H1 (cell line): ENCODE measurements around the gene BASP1. TPM values are rescaled to one million over a fixed set of nuclear protein-coding genes. Genes with fewer than 3 reads are reported as not detected.

Source experiments
- CTCF ChIA-PET: fragments of 300-600 bp; sonication (Branson Sonifier 250); formaldehyde crosslinking; loops from one replicate; lab custom pipeline; 2021; ENCODE audit not compliant: partially characterized antibody; lab: Charles Lee
- POLR2A ChIA-PET: fragments of 300-600 bp; sonication (Branson Sonifier 250); formaldehyde crosslinking; loops from one replicate; lab custom pipeline; 2021; ENCODE audit warnings: inconsistent platforms; ENCODE audit not compliant: partially characterized antibody; lab: Charles Lee
- DNase-seq, 2 experiments: peaks; one replicate each; pipeline versions ENCODE4 v3.0.0 to v3.0.0-alpha.2; 2010 to 2022; ENCODE audit warnings: low spot score in 2 of 2, low read depth in 1 of 2, mixed read lengths in 1 of 2
- FAIRE-seq: peaks from 2 replicates; lab custom pipeline; 2011; peaks lifted over from hg19 to GRCh38; lab: Jason Lieb, UNC
- H2AFZ ChIP-seq: 2 replicates; pipeline ENCODE4 v1.8.1; 2012; ENCODE audit warnings: low read length, inconsistent platforms
- H2AK5ac ChIP-seq: 2 replicates; pipeline ENCODE4 v1.6.1; 2013; ENCODE audit warnings: low read depth, low read length
- H2BK120ac ChIP-seq: replicated peaks from 2 replicates; pipeline ENCODE3; 2013; ENCODE audit warnings: low read depth, low read length, inconsistent platforms
- H2BK12ac ChIP-seq: 2 replicates; pipeline ENCODE4 v1.6.1; 2013; ENCODE audit warnings: low read depth, low read length
- H2BK15ac ChIP-seq: 2 replicates; pipeline ENCODE4 v1.6.1; 2013; ENCODE audit warnings: low read length
- H2BK20ac ChIP-seq: 2 replicates; pipeline ENCODE4 v1.6.1; 2013; ENCODE audit warnings: low read length
- H2BK5ac ChIP-seq: 2 replicates; pipeline ENCODE4 v1.6.1; 2013; ENCODE audit warnings: low read depth, low read length
- H3K14ac ChIP-seq: 2 replicates; pipeline ENCODE4 v1.6.1; 2013; ENCODE audit warnings: inconsistent platforms; ENCODE audit not compliant: insufficient read length
- H3K18ac ChIP-seq: 2 replicates; pipeline ENCODE4 v1.6.1; 2013; ENCODE audit warnings: low read length; ENCODE audit errors: extremely low read depth
- H3K23ac ChIP-seq: 2 replicates; pipeline ENCODE4 v1.6.1; 2013; ENCODE audit warnings: inconsistent platforms; ENCODE audit not compliant: insufficient read length
- H3K23me2 ChIP-seq: 2 replicates; pipeline ENCODE4 v1.6.1; 2013; ENCODE audit warnings: low read depth, low read length
- H3K27ac ChIP-seq: 2 replicates; pipeline ENCODE4 v1.6.1; 2011; ENCODE audit warnings: low read depth, low read length, inconsistent platforms
- H3K27me3 ChIP-seq, 4 experiments: replicated peaks in 1 of 4; 1 replicate in 1 of 4; 2 replicates in 3 of 4; pipeline versions ENCODE4 v1.6.1 to v1.8.1; 2011 to 2013; ENCODE audit warnings: low read length in 3 of 4, mild to moderate bottlenecking in 3 of 4, inconsistent platforms in 2 of 4, mixed read lengths in 2 of 4, moderate library complexity in 1 of 4; ENCODE audit not compliant: control insufficient read depth in 3 of 4, insufficient read depth in 3 of 4; ENCODE audit errors: extremely low read depth in 1 of 4
- H3K36me3 ChIP-seq, 4 experiments: 2 replicates each; pipeline versions ENCODE4 v1.6.1 to v1.8.1; 2011 to 2013; ENCODE audit warnings: mild to moderate bottlenecking in 4 of 4, low read length in 3 of 4, moderate library complexity in 2 of 4, control low read depth in 1 of 4, inconsistent platforms in 1 of 4; ENCODE audit not compliant: insufficient read depth in 4 of 4, control insufficient read depth in 2 of 4
- H3K4ac ChIP-seq: replicated peaks from 2 replicates; pipeline ENCODE3; 2013; ENCODE audit warnings: low read length, low read depth, mixed read lengths, inconsistent platforms; ENCODE audit not compliant: insufficient read length
- H3K4me1 ChIP-seq, 4 experiments: replicated peaks in 1 of 4; 1 replicate in 1 of 4; 2 replicates in 3 of 4; pipeline versions ENCODE4 v1.6.1 to v1.8.1; 2011 to 2013; ENCODE audit warnings: low read length in 3 of 4, inconsistent platforms in 2 of 4, mixed read lengths in 1 of 4; ENCODE audit not compliant: insufficient read depth in 4 of 4, control insufficient read depth in 3 of 4
- H3K4me2 ChIP-seq, 2 experiments: 2 replicates each; pipeline versions ENCODE4 v1.6.1 to v1.8.1; 2011 to 2013; ENCODE audit warnings: low read depth in 2 of 2, low read length in 2 of 2, control low read depth in 1 of 2, inconsistent platforms in 1 of 2, mild to moderate bottlenecking in 1 of 2; ENCODE audit not compliant: insufficient read depth in 1 of 2
- H3K4me3 ChIP-seq, 4 experiments: fragments of 200-600, 300-600 bp in 1 of 4; sonication (generic), shearing (Covaris generic), sonication (Bioruptor Twin) in 1 of 4; 2 replicates each; pipeline versions ENCODE4 v1.5.1 to v1.8.1; 2011 to 2016; ENCODE audit warnings: low read length in 4 of 4, low read depth in 3 of 4, control low read depth in 2 of 4, inconsistent platforms in 2 of 4, mild to moderate bottlenecking in 2 of 4, mixed read lengths in 1 of 4, moderate library complexity in 1 of 4; ENCODE audit not compliant: insufficient read depth in 2 of 4; ENCODE audit errors: extremely low read depth in 1 of 4
- H3K56ac ChIP-seq: replicated peaks from 2 replicates; pipeline ENCODE3; 2013; ENCODE audit warnings: low read depth, mild to moderate bottlenecking, mixed read lengths, low read length, inconsistent platforms; ENCODE audit not compliant: insufficient read length
- H3K79me1 ChIP-seq: 2 replicates; pipeline ENCODE4 v1.6.1; 2013; ENCODE audit warnings: low read depth, low read length, control low read depth
- H3K79me2 ChIP-seq, 2 experiments: 2 replicates each; pipeline versions ENCODE4 v1.6.1 to v1.8.1; 2012 to 2013; ENCODE audit warnings: low read length in 2 of 2, mild to moderate bottlenecking in 2 of 2, inconsistent platforms in 1 of 2; ENCODE audit not compliant: insufficient read depth in 2 of 2, control insufficient read depth in 1 of 2
- H3K9ac ChIP-seq, 4 experiments: replicated peaks in 1 of 4; 1 replicate in 1 of 4; 2 replicates in 3 of 4; pipeline versions ENCODE4 v1.6.1 to v1.8.1; 2011 to 2013; ENCODE audit warnings: low read depth in 3 of 4, low read length in 3 of 4, control low read depth in 2 of 4, mild to moderate bottlenecking in 2 of 4, moderate library complexity in 2 of 4, inconsistent platforms in 1 of 4; ENCODE audit errors: extremely low read depth in 1 of 4
- H3K9me3 ChIP-seq, 2 experiments: 2 replicates each; pipeline versions ENCODE4 v1.6.1 to v1.8.1; 2012 to 2013; ENCODE audit warnings: mild to moderate bottlenecking in 2 of 2, moderate library complexity in 2 of 2, control low read depth in 1 of 2, inconsistent platforms in 1 of 2, low read depth in 1 of 2, low read length in 1 of 2, mixed read lengths in 1 of 2; ENCODE audit not compliant: insufficient read depth in 2 of 2
- H4K20me1 ChIP-seq, 2 experiments: replicated peaks in 1 of 2; 2 replicates each; pipeline versions ENCODE3 to v1.8.1; 2011 to 2013; ENCODE audit warnings: inconsistent platforms in 2 of 2, low read length in 2 of 2, mild to moderate bottlenecking in 1 of 2; ENCODE audit not compliant: insufficient read depth in 2 of 2, control insufficient read depth in 1 of 2
- H4K5ac ChIP-seq: 2 replicates; pipeline ENCODE4 v1.6.1; 2013; ENCODE audit warnings: low read length, low read depth, mixed read lengths, inconsistent platforms; ENCODE audit not compliant: insufficient read length
- H4K8ac ChIP-seq: 2 replicates; pipeline ENCODE4 v1.8.0; 2013; ENCODE audit warnings: mild to moderate bottlenecking, moderate library complexity, low read length, inconsistent platforms; ENCODE audit not compliant: insufficient read depth; ENCODE audit errors: extremely low read depth
- H4K91ac ChIP-seq: replicated peaks from 2 replicates; pipeline ENCODE3; 2013; ENCODE audit warnings: low read length, mixed read lengths, inconsistent platforms; ENCODE audit not compliant: insufficient read length
- RXRA ChIP-seq: IDR thresholded peaks from 2 replicates; pipeline ENCODE4 v1.6.1; 2011; ENCODE audit warnings: low read depth, mild to moderate bottlenecking, low read length, moderate library complexity; ENCODE audit not compliant: insufficient read depth
- WGBS, 2 experiments: shearing (Covaris generic) in 1 of 2; methylation state at CpG; one replicate each; pipeline versions ENCODE4 v1.1.6 to v1.1.7; 2013 to 2015; ENCODE audit warnings: low lambda C conversion rate in 2 of 2, mixed read lengths in 2 of 2, inconsistent platforms in 1 of 2, low coverage in 1 of 2, missing lambda C conversion rate in 1 of 2; ENCODE audit not compliant: insufficient replicate concordance in 2 of 2, insufficient coverage in 1 of 2, insufficient read length in 1 of 2; ENCODE audit errors: extremely low coverage in 1 of 2, missing lambda C conversion rate in 1 of 2; 5-methylcytosine and 5-hydroxymethylcytosine counted together
- polyA plus RNA-seq, 7 experiments: library from polyadenylated mRNA; depleted of rRNA in 3 of 7; stranded (reverse) in 5 of 7; unstranded in 2 of 7; fragments of >200 nt in 5 of 7; fragments of 200-250 nt in 2 of 7; gene quantifications; 1 replicate in 5 of 7; 2 replicates in 1 of 7; 4 replicates in 1 of 7; pipeline versions ENCODE4 v1.2.1 to v1.2.3, GENCODE V29; 2011 to 2013; ENCODE audit warnings: missing spikeins in 2 of 7, mixed read lengths in 2 of 7
- total RNA-seq: library from RNA; stranded (reverse); fragmentation: NEBNext Ultra II Directional; extraction: Animal tissue kit (Norgen Biotek cat#: 25700); gene quantifications from 2 replicates; pipeline ENCODE4 v1.2.1, GENCODE V29; 2021

The BASP1 gene
- total and polyA plus RNA-seq, 2 of the 8 experiments (the other 6 are each of a cell fraction or from before 2014, with no cell fraction given), result 95.2 to 104 TPM

DNA sequence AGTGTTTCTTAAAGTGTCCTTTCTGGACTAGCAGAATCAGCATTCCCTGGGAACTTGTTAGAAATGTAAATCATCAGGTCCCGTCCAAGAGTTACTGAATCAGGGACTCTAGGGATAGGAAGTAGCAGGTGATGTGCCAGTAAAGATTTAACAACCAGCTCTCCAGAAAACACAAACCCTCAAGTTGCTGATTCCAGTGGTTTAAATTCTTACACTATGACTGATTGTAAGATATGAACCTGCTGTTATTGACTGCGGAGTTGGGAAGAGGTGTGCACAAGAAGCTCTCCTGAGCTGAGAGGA is 39.1 kb upstream of the BASP1 start:
- H3K56ac ChIP-seq, result no peak overlapping the region
- H3K79me2 ChIP-seq, result no peaks in the 10 kb centered on the region
- ChIA-PET POLR2A (no interaction called here), CTCF (interaction anchor here (0.9 to 4.0 kb wide), 3 partner anchors 12 to 210 kb away, joined by 3 to 19 read pairs (median 5); no protein-coding TSS in a partner anchor)
- H3K23me2 ChIP-seq, result no peaks in the 10 kb centered on the region
- WGBS, 2 experiments, result 85% methylated on average over 2 of the region's 2 CpGs; no CpG with 5 or more reads in 1 of the 2 experiments
- no peaks in the 10 kb centered on the region for H3K79me1 ChIP-seq
- no peak overlapping the region for H3K27ac ChIP-seq
- no peak overlapping the region for H3K4me3 ChIP-seq
- H2BK20ac ChIP-seq, result no peak overlapping the region
- no peak overlapping the region for H2AFZ ChIP-seq
- H3K4me1 ChIP-seq, result no peaks in the 10 kb centered on the region
- H3K18ac ChIP-seq, result no peak overlapping the region
- no peak overlapping the region for H3K4ac ChIP-seq
- no peaks in the 10 kb centered on the region for H4K20me1 ChIP-seq
- no peaks in the 10 kb centered on the region for H3K36me3 ChIP-seq
- H3K4me2 ChIP-seq, result no peak overlapping the region
- no peak overlapping the region for H4K5ac ChIP-seq
- H2BK120ac ChIP-seq, result no peak overlapping the region
- no peak overlapping the region for H2AK5ac ChIP-seq
- no peak overlapping the region for H2BK15ac ChIP-seq
- FAIRE-seq, result no peak
- H3K9ac ChIP-seq, result no peak overlapping the region
- H4K8ac ChIP-seq, result peak overlapping the region; percentile 43; the same call in 1 of the 2 replicates
- no peak overlapping the region for H3K14ac ChIP-seq
- no peak overlapping the region for H2BK5ac ChIP-seq
- H4K91ac ChIP-seq, result no peak overlapping the region
- no peaks in the 10 kb centered on the region for H3K9me3 ChIP-seq
- no peaks in the 10 kb centered on the region for H3K27me3 ChIP-seq
- no peak for DNase-seq
- H3K23ac ChIP-seq, result no peak overlapping the region
- H2BK12ac ChIP-seq, result no peak overlapping the region
- TF ChIP-seq RXRA, result no peak
